PC-9 (cell line): ENCODE measurements around the gene KHK. TPM values are rescaled to one million over a fixed set of nuclear protein-coding genes. Genes with fewer than 3 reads are reported as not detected.

Experiments
- BruUV-seq: library from RNA; stranded (reverse); fragments of 400-500 nt; replicated peaks from 2 replicates; lab custom pipeline; 2021; lab: Mats Ljungman, UMichigan
- CTCF ChIA-PET: fragments of 300-600 bp; sonication (Branson Sonifier 250); formaldehyde crosslinking; loops from one replicate; lab custom pipeline; 2022; ENCODE audit warnings: antibody characterized with exemption; lab: Charles Lee
- POLR2A ChIA-PET: fragments of 300-600 bp; sonication (Branson Sonifier 250); formaldehyde crosslinking; loops from one replicate; lab custom pipeline; 2022; ENCODE audit warnings: antibody characterized with exemption; ENCODE audit not compliant: unreplicated experiment; lab: Charles Lee
- DNase-seq, 2 experiments: peaks; one replicate each; pipeline versions ENCODE4 v3.0.0 to v3.0.0-alpha.2; 2015 to 2022; ENCODE audit warnings: mixed read lengths in 1 of 2
- H2AFZ ChIP-seq: fragments of 200-600 bp; sonication (generic); 2 replicates; pipeline ENCODE4 v1.8.1; 2017; ENCODE audit warnings: antibody characterized with exemption
- H3F3A ChIP-seq: fragments of 200-600 bp; sonication (generic); 2 replicates; pipeline ENCODE4 v1.8.1; 2017; ENCODE audit warnings: antibody characterized with exemption, mild to moderate bottlenecking, low read depth; ENCODE audit not compliant: insufficient read depth
- H3K27ac ChIP-seq: fragments of 200-600 bp; sonication (generic); 2 replicates; pipeline ENCODE4 v1.6.1; 2016; ENCODE audit warnings: mixed run types
- H3K27me3 ChIP-seq: fragments of 200-600 bp; sonication (generic); 2 replicates; pipeline ENCODE4 v1.6.1; 2016; ENCODE audit warnings: low read depth, mixed run types; ENCODE audit not compliant: insufficient read depth
- H3K36me3 ChIP-seq: fragments of 200-600 bp; sonication (generic); 2 replicates; pipeline ENCODE4 v1.6.1; 2016; ENCODE audit warnings: low read depth, mixed run types
- H3K4me1 ChIP-seq: fragments of 200-600 bp; sonication (generic); replicated peaks from 2 replicates; pipeline ENCODE4 v1.6.1; 2016; ENCODE audit warnings: mixed run types; ENCODE audit not compliant: insufficient read depth
- H3K4me2 ChIP-seq: fragments of 200-600 bp; sonication (generic); 2 replicates; pipeline ENCODE4 v1.6.1; 2017; ENCODE audit warnings: mixed run types
- H3K4me3 ChIP-seq: fragments of 200-600 bp; sonication (generic); 2 replicates; pipeline ENCODE4 v1.6.1; 2016; ENCODE audit warnings: mixed run types
- H3K79me2 ChIP-seq: fragments of 200-600 bp; sonication (generic); 2 replicates; pipeline ENCODE4 v1.6.1; 2017; ENCODE audit warnings: low read depth, mixed run types
- H3K9me2 ChIP-seq: fragments of 200-600 bp; sonication (generic); 2 replicates; pipeline ENCODE4 v1.8.1; 2017; ENCODE audit warnings: mild to moderate bottlenecking; ENCODE audit not compliant: insufficient read depth
- H3K9me3 ChIP-seq: fragments of 200-600 bp; sonication (generic); 2 replicates; pipeline ENCODE4 v1.8.1; 2016; ENCODE audit warnings: low read depth; ENCODE audit not compliant: insufficient read depth
- H4K20me1 ChIP-seq: fragments of 200-600 bp; sonication (generic); 2 replicates; pipeline ENCODE4 v1.8.1; 2017; ENCODE audit not compliant: insufficient read depth
- CTCF ChIP-seq: fragments of 200-600 bp; sonication (generic); conservative IDR thresholded peaks from 2 replicates; pipeline ENCODE4 v1.6.1; 2017; ENCODE audit warnings: mixed run types, antibody characterized with exemption, mild to moderate bottlenecking, moderate library complexity
- EZH2 ChIP-seq: fragments of 200-600 bp; sonication (generic); IDR thresholded peaks from 2 replicates; pipeline ENCODE4 v1.8.0; 2017; ENCODE audit warnings: antibody characterized with exemption, low read depth
- intact Hi-C: fragments of 100-400 bp; cut with micrococcal nuclease; formaldehyde crosslinking; loops from one replicate; pipeline ENCODE4 v1.10.0; 2022; ENCODE audit not compliant: unreplicated experiment
- total RNA-seq: library from RNA; stranded (reverse); gene quantifications from 2 replicates; pipeline ENCODE4 v1.2.3, GENCODE V29; 2021

KHK gene
- total RNA-seq, 1 experiment from 2014 or later, result 4.4 TPM

DNA sequence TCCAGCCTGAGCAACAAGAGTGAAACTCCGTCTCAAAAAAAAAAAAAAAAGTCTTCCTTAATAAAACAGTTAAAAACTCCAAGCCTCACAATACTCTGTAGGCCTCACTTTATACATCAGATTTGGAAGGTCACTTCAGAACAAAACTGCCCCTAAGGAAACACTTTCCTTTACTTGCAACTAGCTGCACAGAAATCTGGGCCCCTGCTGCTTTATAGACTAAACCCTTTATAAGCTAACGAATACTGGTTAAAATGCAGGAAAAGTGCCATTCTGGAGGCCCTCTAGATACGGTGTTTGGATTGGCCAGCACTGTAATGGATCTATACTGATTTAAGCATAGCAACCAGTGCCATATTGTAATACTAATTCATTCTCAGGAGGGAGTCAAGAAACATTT lies 38.5 kb downstream of the KHK start:
- Histone ChIP-seq H3K4me1 (no peaks in the 10 kb centered on the region), H3K27ac (no peak overlapping the region), H2AFZ (no peak overlapping the region), H3K9me3 (no peaks in the 10 kb centered on the region), H3F3A (peaks cover 8% of the 10 kb centered on the region; the same call in 1 of the 2 replicates), H3K27me3 (peaks cover 42% of the 10 kb centered on the region), H3K79me2 (no peaks in the 10 kb centered on the region), H3K4me3 (no peak overlapping the region), H3K4me2 (no peak overlapping the region), H4K20me1 (no peaks in the 10 kb centered on the region), H3K9me2 (no peaks in the 10 kb centered on the region), H3K36me3 (no peaks in the 10 kb centered on the region)
- intact Hi-C loops, result no loop called here
- ChIA-PET CTCF (interaction anchor here (0.7 kb wide), 1 partner anchor 24 kb away, joined by 5 read pairs; the partner anchor contains the start of gene TCF23), POLR2A (no interaction called here)
- no peak for TF ChIP-seq EZH2
- BruUV-seq, result no TSS peak
- no peak for DNase-seq

GRCh38 chr2:27126252-27126710 lies 39.7 kb downstream of the KHK start:
- H4K20me1 ChIP-seq, result no peaks in the 10 kb centered on the region
- H3K27ac ChIP-seq, result no peak overlapping the region
- intact Hi-C loops, result no loop called here
- no peak overlapping the region for H2AFZ ChIP-seq
- peaks cover 31% of the 10 kb centered on the region for H3K27me3 ChIP-seq
- no peak overlapping the region for H3K4me2 ChIP-seq
- H3K36me3 ChIP-seq, result 0 out of 2 replicates have a peak, but pooled peaks cover 6% of the 10 kb centered on the region
- TF ChIP-seq EZH2 (no peak), CTCF (no peak)
- H3K79me2 ChIP-seq, result no peaks in the 10 kb centered on the region
- no peaks in the 10 kb centered on the region for H3K9me3 ChIP-seq
- POLR2A ChIA-PET, result no interaction called here
- DNase-seq, result no peak
- H3F3A ChIP-seq, result peaks cover 10% of the 10 kb centered on the region; the same call in 1 of the 2 replicates
- CTCF ChIA-PET, result no interaction called here
- H3K4me1 ChIP-seq, result no peaks in the 10 kb centered on the region
- BruUV-seq, result TSS peak; percentile 19
- H3K9me2 ChIP-seq, result no peaks in the 10 kb centered on the region
- H3K4me3 ChIP-seq, result no peak overlapping the region

GRCh38 chr2:27127883-27128667 lies 41.5 kb downstream of the KHK start:
- Histone ChIP-seq H3K9me2 (no peaks in the 10 kb centered on the region), H3K4me1 (peaks cover 5% of the 10 kb centered on the region), H3K9me3 (no peaks in the 10 kb centered on the region), H3K4me3 (no peak overlapping the region), H3K36me3 (0 out of 2 replicates have a peak, but pooled peaks cover 8% of the 10 kb centered on the region), H3K27me3 (peaks cover 13% of the 10 kb centered on the region), H3K4me2 (no peak overlapping the region), H3K27ac (no peak overlapping the region), H2AFZ (no peak overlapping the region), H3F3A (peaks cover 10% of the 10 kb centered on the region; the same call in 1 of the 2 replicates), H3K79me2 (peaks cover 7% of the 10 kb centered on the region), H4K20me1 (peaks cover 3% of the 10 kb centered on the region; the same call in 1 of the 2 replicates)
- ChIA-PET POLR2A (interaction anchor here (0.5 kb wide), 1 partner anchor 90 kb away, joined by 6 read pairs; no protein-coding TSS in a partner anchor), CTCF (no interaction called here)
- no peak for TF ChIP-seq EZH2
- intact Hi-C loops, result no loop called here
- BruUV-seq, result no TSS peak
- no peak for DNase-seq
